Skeletal muscle tissue (tissue), 4 donors: ENCODE results near the gene POU2F3. TPM values are rescaled to one million over a fixed set of nuclear protein-coding genes. Genes with fewer than 3 reads are reported as not detected.

Experiments
- H3K27ac ChIP-seq: one replicate; pipeline ENCODE4 v1.7.0; 2013; ENCODE audit warnings: mild to moderate bottlenecking, low read depth, low read length, inconsistent platforms
- H3K27me3 ChIP-seq, 3 donors: one replicate each; pipeline ENCODE4 v1.7.0; 2013; ENCODE audit warnings: low read length in 3 of 3; ENCODE audit not compliant: control insufficient read depth in 3 of 3, insufficient read depth in 3 of 3
- H3K36me3 ChIP-seq, 3 donors: one replicate each; pipeline ENCODE4 v1.7.0; 2013; ENCODE audit warnings: low read length in 3 of 3; ENCODE audit not compliant: control insufficient read depth in 3 of 3, insufficient read depth in 3 of 3
- H3K4me1 ChIP-seq, 3 donors: one replicate each; pipeline ENCODE4 v1.7.0; 2013; ENCODE audit warnings: low read length in 3 of 3, mild to moderate bottlenecking in 3 of 3; ENCODE audit not compliant: control insufficient read depth in 3 of 3, insufficient read depth in 3 of 3
- H3K4me3 ChIP-seq, 3 donors: one replicate each; pipeline ENCODE4 v1.7.0; 2013; ENCODE audit warnings: low read length in 3 of 3
- H3K9ac ChIP-seq, 3 donors: one replicate each; pipeline ENCODE4 v1.7.0; 2013; ENCODE audit warnings: low read length in 3 of 3, mild to moderate bottlenecking in 3 of 3, moderate library complexity in 2 of 3, low read depth in 1 of 3
- H3K9me3 ChIP-seq, 3 donors: one replicate each; pipeline ENCODE4 v1.7.0; 2013; ENCODE audit warnings: low read length in 3 of 3; ENCODE audit not compliant: control insufficient read depth in 3 of 3
- total RNA-seq: library from RNA; depleted of rRNA; stranded (reverse); fragments of >200 nt; gene quantifications from one replicate; pipeline ENCODE4 v1.2.3, GENCODE V29; 2014
- donor health status: Osteomylitis.

The POU2F3 gene
- total RNA-seq, 1 donor from 2014 or later = not detected

- Histone ChIP-seq H3K4me1 (peaks cover 0 to 8% (median 0%) of the 10 kb centered on the region in 3 donors), H3K4me3 (no peak overlapping the region), H3K36me3 (no peaks in the 10 kb centered on the region), H3K9ac (no peak overlapping the region), H3K27ac (no peak overlapping the region), H3K9me3 (no peaks in the 10 kb centered on the region), H3K27me3 (peaks cover 32 to 54% (median 47%) of the 10 kb centered on the region in 3 donors)
Observed at GRCh38 chr11:120258661-120259060, 18.7 kb downstream of the POU2F3 start.

- no peaks in the 10 kb centered on the region for H3K9me3 ChIP-seq
Observed at GRCh38 chr11:120259241-120259640, 19.3 kb downstream of the POU2F3 start.

GRCh38 chr11:120259988-120260565 is 20.1 kb downstream of the POU2F3 start:
- no peaks in the 10 kb centered on the region for H3K9me3 ChIP-seq
- no peak overlapping the region for H3K4me3 ChIP-seq
- H3K9ac ChIP-seq = no peak overlapping the region
- no peaks in the 10 kb centered on the region for H3K36me3 ChIP-seq
- peaks cover 20 to 44% (median 35%) of the 10 kb centered on the region in 3 donors for H3K27me3 ChIP-seq
- peaks cover 0 to 8% (median 0%) of the 10 kb centered on the region in 3 donors for H3K4me1 ChIP-seq
- H3K27ac ChIP-seq = no peak overlapping the region

More at GRCh38 chr11:120259241-120259640, 19.3 kb downstream of the POU2F3 start:
- H3K36me3 ChIP-seq = no peaks in the 10 kb centered on the region
- no peak overlapping the region for H3K4me3 ChIP-seq
- no peak overlapping the region for H3K27ac ChIP-seq
- peaks cover 28 to 50% (median 42%) of the 10 kb centered on the region in 3 donors for H3K27me3 ChIP-seq
- no peak overlapping the region for H3K9ac ChIP-seq
- peaks cover 0 to 8% (median 0%) of the 10 kb centered on the region in 3 donors for H3K4me1 ChIP-seq

GRCh38 chr11:120260616-120261015 is 20.7 kb downstream of the POU2F3 start:
- H3K4me3 ChIP-seq = no peak overlapping the region
- H3K36me3 ChIP-seq = no peaks in the 10 kb centered on the region
- no peak overlapping the region for H3K27ac ChIP-seq
- H3K27me3 ChIP-seq = peaks cover 15 to 38% (median 32%) of the 10 kb centered on the region in 3 donors
- H3K4me1 ChIP-seq = peaks cover 0 to 6% (median 0%) of the 10 kb centered on the region in 3 donors
- no peak overlapping the region for H3K9ac ChIP-seq
- no peaks in the 10 kb centered on the region for H3K9me3 ChIP-seq

GRCh38 chr11:120261321-120261720 is 21.4 kb downstream of the POU2F3 start:
- H3K9me3 ChIP-seq = no peaks in the 10 kb centered on the region
- peaks cover 14 to 35% (median 29%) of the 10 kb centered on the region in 3 donors for H3K27me3 ChIP-seq
- no peaks in the 10 kb centered on the region for H3K36me3 ChIP-seq
- H3K9ac ChIP-seq = no peak overlapping the region
- H3K4me1 ChIP-seq = peaks cover 0 to 1% (median 0%) of the 10 kb centered on the region in 3 donors
- H3K4me3 ChIP-seq = no peak overlapping the region
- H3K27ac ChIP-seq = no peak overlapping the region

GRCh38 chr11:120261931-120262330 is 22.0 kb downstream of the POU2F3 start:
- peaks cover 14 to 29% (median 28%) of the 10 kb centered on the region in 3 donors for H3K27me3 ChIP-seq

GRCh38 chr11:120267319-120267718 is 27.4 kb downstream of the POU2F3 start:
- Histone ChIP-seq H3K9ac (no peak overlapping the region), H3K9me3 (no peaks in the 10 kb centered on the region), H3K36me3 (no peaks in the 10 kb centered on the region), H3K27me3 (peaks cover 4 to 22% (median 21%) of the 10 kb centered on the region in 3 donors), H3K27ac (no peak overlapping the region), H3K4me1 (no peaks in the 10 kb centered on the region), H3K4me3 (no peak overlapping the region)

More at GRCh38 chr11:120261931-120262330, 22.0 kb downstream of the POU2F3 start:
- no peaks in the 10 kb centered on the region for H3K9me3 ChIP-seq
- no peak overlapping the region for H3K9ac ChIP-seq
- no peak overlapping the region for H3K4me3 ChIP-seq
- H3K36me3 ChIP-seq = no peaks in the 10 kb centered on the region
- H3K4me1 ChIP-seq = no peaks in the 10 kb centered on the region
- H3K27ac ChIP-seq = no peak overlapping the region

GRCh38 chr11:120268686-120269085 is 28.7 kb downstream of the POU2F3 start:
- no peaks in the 10 kb centered on the region for H3K4me1 ChIP-seq
- H3K4me3 ChIP-seq = no peak overlapping the region
- no peaks in the 10 kb centered on the region for H3K9me3 ChIP-seq
- no peaks in the 10 kb centered on the region for H3K36me3 ChIP-seq
- no peak overlapping the region for H3K27ac ChIP-seq
- H3K27me3 ChIP-seq = peaks cover 4 to 22% (median 21%) of the 10 kb centered on the region in 3 donors
- H3K9ac ChIP-seq = no peak overlapping the region

- Histone ChIP-seq H3K27me3 (peaks cover 4 to 22% (median 21%) of the 10 kb centered on the region in 3 donors), H3K4me1 (no peaks in the 10 kb centered on the region), H3K9me3 (no peaks in the 10 kb centered on the region), H3K9ac (no peak overlapping the region), H3K36me3 (no peaks in the 10 kb centered on the region), H3K27ac (no peak overlapping the region), H3K4me3 (no peak overlapping the region)
Observed at GRCh38 chr11:120270386-120270785, 30.4 kb downstream of the POU2F3 start.

GRCh38 chr11:120271672-120272071 is 31.7 kb downstream of the POU2F3 start:
- H3K27me3 ChIP-seq = peaks cover 0 to 21% (median 14%) of the 10 kb centered on the region in 3 donors
- no peaks in the 10 kb centered on the region for H3K9me3 ChIP-seq
- H3K4me1 ChIP-seq = no peaks in the 10 kb centered on the region
- no peak overlapping the region for H3K27ac ChIP-seq
- no peaks in the 10 kb centered on the region for H3K36me3 ChIP-seq
- no peak overlapping the region for H3K9ac ChIP-seq
- no peak overlapping the region for H3K4me3 ChIP-seq
